Amygdala (tissue), 56 donors: ENCODE data around the gene BEND6.

ENCODE experiments used
- DNase-seq, 56 donors: peaks; one replicate each; lab custom pipeline; 2025; lab: John Stamatoyannopoulos, UW

BEND6 gene

DNA sequence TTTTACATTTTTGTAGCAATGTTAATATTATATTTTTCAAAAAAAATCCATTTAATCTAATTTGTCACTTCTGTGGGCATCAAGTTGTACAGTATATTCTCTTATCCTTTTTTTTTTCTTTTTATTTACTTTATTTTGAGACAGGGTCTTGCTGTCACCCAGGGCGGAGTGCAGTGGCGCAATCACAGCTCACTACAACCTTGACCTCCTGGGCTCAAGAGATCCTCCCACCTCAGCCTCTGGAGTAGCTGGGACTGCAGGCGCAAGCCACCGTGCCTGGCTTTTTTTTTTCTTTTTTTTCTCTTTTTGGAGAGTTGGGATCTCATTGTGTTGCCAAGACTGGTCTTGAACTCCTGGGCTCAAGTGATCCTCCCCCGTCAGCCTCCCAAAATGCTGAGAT, 14.4 kb upstream of the BEND6 start:
- DNase-seq = no peak

DNA sequence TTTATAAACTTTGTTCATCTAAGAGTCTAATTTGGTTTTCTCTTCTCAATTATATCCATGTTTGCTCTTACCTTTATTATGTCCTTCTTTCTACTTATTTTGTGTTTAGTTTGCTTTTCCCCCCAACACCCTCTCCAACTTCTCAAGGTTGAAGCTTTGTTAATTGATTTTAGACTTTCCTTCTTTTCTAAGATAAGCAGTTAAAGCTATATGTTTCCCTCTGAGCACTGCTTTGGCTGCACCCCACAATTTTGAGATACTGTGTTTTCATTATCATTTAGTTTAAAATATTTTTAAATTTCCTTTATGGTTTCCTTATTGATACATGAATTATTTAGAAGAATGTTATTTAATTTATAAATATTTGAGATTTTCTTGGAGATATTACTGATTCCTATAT, 13.9 kb upstream of the BEND6 start:
- DNase-seq = no peak

DNA sequence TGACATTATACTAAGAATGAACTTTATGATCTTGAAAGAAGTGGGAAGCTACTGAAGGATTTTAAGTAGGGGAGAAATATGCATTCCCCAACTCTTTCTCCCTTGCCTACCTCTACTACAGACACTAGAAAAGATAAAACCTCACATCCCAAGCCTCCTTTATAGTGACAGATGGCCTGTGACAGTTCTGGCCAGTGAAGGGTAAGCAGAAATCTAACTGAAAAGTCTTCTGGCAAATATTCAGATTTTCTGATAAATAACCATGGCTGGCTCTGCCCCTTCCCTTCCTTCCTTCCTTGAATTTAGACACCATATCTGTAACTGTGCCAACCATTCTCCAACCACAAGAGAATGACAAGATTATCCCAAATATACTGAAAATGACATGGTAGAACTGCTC, 10.2 kb upstream of the BEND6 start:
- no peak for DNase-seq

DNA sequence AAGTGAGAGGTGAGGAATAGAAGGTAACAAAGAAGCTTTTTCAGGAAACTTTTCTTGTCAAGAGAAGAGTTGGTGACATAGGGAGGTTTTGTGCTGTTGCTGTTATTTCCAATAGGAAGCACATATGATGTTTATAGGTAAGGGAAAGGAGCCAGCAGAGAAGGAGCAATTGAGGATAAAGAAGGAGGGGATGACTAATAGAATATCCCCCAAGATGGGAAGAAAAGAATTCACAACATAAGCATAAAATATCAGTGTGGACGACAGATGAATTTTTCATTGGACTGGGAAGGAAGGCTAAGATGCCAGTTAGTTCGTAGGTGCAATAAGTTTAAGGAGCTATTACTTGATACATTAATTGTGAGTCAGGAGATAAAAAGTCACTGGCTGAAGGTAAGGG, 8.5 kb upstream of the BEND6 start:
- no peak for DNase-seq

DNA sequence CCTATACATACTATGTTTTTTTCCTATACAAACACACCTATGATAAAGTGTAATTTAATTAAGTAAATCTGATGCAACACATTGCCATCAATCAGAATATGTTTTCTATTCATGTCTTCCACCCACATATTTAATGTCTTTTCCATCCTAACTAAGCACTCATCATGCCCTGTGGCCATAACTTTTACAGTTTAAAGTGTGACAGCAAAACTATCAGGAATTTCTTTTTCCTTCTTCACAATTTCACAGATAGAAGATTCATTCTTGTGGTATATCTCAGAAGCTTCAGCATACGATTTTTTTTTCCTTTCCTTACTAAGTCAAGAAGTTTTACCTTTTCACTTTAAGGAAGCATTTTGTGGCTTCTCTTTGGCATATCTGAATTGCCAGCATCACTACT, 7.0 kb upstream of the BEND6 start:
- no peak for DNase-seq

DNA sequence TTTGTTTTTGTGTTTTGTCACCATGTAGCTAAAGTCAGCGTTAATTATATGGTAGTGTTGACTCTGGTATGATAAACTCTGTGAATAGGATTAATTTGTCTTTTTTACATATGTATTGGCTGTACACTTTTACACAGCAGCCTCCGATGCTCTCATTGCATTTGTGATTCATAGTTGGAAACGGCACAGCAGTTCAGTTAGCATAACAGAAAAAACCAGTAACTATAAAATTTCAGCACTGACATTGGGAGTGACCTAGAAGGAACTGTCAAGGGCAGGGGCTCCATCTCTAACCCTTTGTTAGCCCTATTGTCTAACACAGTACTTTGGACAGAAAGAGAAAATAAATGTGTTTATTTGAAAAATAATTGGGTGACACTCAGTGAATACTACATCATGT, 5.6 kb upstream of the BEND6 start:
- no peak for DNase-seq

DNA sequence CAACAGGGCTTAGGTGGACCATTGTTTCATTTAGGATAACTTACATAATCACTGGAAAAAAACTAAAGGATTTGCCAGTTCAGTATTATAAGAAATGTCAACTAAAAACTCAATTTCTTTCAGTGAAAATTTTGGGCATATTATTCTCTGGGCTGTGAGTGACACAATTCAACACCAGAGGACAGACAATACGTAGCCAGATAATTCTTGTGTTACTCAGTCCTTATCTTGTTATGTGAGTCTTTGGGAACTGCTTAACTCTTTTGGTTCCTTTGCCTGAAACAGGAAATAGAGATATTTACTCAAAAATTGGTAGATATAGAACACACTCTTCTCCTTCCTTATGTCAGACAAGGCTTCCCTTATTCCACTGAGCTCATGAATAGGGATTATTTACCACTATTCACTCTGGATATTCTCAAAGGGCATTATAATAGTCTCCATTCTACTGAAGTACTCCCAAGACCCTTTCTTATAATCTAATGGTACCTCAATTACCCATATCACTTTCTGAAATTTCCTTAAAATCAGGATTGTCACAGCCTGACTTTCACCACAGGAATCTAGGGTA, 4.9 kb upstream of the BEND6 start:
- no peak for DNase-seq

DNA sequence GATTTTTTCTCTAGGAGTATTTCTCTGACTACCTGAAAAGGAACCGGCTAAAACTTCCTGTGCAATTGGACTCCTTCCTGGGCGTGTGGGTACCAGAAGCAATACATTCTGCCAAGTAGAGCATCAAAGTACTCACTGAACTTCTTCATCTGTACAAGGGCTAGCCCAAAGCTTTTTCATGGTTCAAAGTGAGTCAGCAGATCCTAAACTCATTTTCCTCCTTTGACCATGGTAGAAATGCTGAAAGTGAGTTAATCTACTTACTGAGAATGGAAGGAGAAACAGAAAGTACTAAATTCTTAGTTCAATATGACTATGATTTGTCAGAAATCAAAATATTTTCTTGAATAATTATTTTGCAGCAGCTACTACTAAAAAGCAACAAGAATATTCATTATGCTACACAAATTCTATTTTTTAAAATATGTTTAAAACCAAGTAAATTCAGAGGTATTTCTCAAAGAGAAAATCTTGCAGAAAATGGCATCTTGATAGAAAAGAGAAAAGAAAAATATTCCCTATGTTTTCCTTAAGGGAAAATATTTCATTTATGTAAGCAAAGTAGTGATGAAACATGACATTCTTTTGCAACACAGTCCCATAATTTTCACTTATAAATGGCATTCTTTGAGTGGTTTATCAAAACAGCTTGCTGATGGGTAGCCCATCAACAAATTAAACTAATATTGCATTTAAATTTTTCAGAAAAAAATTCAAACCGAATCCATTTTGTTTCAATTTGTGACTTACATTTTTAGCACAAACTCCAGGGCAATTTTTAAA, 3.7 kb upstream of the BEND6 start:
- peak in 1 of 56 donors; percentile 37 for DNase-seq

DNA sequence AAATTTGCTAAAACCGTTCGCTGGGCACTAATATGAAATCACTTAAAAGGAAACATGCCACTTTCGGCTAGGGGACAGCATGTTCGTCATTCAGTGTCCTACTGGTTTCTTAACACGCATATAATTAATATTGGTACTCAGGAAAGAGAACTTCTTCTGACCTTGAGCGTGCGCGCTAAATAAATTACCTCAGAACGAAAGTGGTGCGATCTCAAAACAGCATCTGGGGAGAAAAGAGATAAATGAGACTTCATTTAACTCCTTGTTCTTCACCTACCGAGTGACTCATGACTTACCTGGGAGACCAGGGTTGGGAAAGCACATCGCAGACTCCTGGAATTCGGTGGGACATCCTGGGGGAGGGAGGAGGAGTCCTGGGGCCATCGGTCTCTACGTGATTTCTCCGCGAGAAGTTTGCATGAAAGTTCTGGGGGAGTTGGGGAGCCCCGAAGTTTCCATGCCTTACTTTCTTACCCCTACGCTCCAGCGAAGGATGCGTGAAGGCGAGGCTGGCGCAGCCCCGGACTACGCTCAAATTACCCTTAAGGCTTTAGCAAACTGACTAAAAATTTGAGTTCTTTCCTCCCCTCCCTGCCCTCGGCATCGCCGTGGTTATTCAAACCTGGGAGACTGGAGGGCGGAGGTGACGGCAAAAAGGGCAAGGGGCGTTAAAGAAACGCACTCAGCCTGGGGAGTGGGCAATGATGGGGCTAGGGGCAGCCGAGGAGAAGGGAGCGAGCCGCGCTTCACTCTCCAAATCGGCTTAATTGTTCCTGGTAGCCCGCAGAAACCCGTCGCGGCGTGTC, 1.1 kb upstream of the BEND6 start:
- DNase-seq = peak in 6 of 56 donors; percentile 6 to 36 (median 16)

DNA sequence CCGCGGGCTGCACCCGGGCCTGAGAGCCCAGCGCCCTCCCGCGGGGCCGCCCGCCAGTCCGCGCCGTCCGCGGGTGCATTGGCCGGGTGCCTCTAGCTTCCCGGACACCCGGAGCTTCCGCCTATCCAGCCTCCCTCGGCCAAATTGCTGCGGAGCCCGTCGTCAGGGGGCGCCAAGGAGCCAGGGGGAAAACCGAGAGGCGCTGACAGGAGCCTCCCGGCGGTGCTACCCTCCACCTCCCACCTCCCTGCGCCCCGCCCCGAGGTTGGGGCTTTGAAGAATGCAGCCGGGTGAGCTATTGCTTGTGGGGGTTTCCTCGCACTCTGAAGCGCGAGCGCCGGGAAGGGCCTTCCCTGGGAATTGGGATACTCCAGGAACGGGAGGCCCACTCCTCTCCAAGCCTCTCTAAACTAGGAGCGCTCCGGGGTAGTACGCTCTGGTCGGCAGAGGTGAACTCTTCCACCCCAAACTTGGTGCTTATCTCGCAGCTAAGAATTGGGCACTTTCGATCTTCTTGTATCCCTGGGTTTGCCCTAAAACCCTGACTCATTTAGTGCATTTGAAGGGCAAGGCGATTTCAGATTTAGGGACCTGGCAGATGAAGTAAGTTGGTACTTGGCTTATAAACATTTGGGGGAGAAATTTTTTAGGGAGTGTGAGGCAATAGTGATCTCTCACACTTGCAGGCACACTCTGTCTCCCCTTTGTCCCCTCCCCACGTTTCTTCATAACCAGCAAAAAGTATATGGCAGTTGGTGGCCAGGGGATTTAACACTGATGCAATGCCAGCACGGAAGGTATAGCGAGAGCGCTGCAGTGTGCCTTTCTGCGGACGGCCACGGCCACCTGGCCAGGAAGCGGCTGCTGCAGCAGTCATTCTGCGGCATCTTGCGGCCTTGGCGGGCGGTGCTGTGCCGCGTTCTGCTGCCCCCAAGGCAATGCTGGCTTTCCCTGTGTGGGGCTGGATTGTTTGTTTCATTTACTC, 556 bp downstream of the BEND6 start:
- peak in 54 of 56 donors; percentile 30 to 93 (median 78) for DNase-seq

DNA sequence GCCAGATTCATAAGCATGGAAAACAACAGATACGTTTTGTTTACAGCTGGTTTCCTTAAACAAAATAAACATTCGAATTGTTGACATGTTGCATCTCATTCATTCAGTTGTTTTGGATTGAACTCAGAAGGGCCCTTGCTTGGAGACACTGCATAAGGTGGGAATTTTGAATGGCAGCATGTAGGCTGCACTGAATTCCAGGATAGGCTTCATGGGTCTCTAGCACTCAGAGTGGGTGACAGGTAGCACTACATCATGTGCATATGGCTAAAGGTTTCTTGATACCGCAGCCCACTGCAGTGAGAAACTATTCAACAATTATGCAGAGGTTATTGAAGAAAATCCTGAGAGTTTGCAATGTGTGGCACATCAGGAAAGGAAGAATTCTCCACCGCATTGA, 1.6 kb downstream of the BEND6 start:
- no peak for DNase-seq

DNA sequence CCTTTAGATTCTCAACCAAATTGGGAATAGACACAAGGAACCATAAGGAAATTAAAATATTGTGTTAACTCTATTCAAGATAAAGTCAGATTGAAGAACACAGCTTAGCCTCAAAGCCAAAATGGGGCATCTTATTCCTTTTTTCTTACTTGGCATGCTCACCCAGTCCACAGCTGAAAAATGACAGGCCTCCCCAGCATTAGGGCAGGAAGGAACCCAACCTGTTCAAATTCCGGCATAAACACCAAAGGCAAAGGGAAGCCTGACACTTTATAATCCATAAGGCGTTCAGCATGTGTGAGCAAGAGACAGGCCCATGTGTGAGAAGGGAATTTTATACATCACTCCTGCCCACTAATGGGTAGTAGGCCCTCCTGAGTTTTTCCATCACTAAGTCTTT, 2.9 kb downstream of the BEND6 start:
- no peak for DNase-seq

DNA sequence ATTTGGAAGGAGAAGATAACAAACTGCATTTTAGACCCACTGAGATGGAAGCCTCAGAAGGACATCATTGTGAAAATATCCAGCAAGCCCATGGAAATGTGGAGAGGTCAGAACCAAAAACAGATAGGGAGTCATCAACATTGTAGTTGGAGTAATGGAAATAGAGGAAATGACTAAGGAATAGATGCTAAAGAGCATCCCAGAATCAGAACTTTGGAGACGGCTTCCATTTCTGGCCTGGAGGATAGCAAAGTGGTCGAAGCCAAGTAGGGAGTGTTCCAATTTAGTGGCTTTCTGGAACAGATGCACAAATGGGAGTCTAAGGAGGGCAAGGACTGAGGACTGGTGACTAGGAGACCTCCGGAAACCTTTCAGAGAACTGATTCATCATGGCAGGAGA, 3.6 kb downstream of the BEND6 start:
- no peak for DNase-seq

DNA sequence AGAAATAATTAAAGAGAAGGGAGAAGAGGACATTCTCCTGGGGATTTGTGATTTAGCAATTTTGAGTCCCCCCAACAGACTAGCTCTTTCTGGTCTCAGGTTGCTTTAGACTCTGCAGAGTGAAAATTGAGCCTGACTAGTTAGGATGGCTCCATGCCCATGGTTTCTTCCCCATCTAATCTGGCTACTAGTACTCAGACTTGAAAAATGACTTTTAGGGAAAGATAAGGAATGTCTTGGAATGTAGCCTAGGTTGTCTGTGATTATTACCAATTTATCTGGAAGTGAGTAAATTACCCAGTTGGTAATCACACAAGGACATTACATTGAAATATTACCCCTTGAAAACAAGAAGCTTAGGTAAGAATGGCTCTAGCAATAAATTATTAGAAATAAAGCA, 4.2 kb downstream of the BEND6 start:
- DNase-seq = no peak

DNA sequence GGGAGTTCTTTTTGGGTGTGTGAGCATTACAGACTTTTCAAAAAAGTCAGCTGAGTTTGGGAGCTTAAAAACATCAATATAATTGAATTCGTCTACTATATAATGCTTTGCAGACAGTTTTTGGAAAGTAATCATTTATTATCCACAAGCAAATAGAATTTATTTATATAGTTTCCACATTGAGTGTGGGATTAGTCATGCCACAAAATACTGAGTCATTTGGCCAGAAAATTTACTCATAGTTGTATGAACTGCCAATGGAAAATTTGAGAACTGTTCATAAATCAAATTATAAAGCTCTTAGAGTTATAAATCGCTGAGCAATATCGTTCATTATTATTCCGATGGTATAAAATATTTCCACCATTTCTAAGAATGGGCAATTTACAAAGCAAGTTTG, 5.0 kb downstream of the BEND6 start:
- DNase-seq = no peak

DNA sequence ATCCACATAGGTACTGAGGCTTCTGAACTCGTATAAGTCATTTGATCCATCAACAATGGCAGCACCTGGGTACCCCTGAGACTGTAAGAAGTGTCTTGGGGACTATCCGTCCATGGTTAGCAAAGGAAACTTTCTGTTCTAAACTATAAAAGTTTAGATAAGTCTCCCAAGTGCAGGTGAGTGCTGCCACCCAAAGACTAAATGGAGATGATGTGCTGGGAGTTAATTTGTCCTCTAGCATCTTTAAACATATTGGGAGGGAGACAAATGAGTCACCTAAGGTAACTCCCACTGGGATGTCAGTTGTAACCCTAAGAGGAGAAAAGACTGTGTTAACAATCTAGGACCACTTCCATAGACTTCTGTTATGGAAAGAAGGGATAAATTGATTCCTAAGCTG, 6.2 kb downstream of the BEND6 start:
- no peak for DNase-seq

DNA sequence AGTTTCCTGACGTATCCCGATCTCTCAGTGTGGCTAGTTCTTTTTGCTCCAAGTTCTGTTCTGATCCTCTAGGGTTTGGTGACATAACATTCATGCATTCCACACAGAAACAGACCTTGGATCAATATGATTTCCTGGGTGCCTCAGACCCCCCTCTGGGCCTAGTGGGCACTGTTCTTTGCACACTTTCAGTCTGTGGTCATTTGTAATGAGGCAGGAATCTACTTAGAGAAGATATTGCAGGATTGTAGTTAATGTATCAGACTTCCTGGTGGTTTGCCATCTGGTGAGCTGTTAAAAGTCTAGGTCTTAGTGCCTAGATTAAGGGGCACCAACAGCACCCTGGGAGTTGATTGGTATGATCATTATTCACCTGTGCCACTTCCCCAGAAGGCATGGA, 7.5 kb downstream of the BEND6 start:
- no peak for DNase-seq

DNA sequence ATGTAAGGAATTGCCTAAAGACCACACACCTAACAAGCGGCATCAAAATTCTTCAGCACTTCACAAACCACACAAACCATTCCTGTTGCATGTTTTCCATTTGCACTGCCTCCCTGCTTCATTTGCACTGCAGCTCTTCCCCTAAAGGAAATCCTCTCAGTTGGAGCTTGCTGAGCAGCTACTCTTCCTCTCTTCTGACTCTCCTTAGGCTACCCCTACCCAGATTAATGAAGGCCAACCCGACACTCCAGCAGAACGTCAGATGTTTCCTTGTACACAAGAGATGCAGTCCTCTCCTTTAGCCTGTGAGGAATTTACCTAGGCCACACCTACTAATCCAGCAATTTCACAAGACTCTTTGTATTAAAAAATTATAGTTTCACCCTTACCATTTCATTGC, 8.1 kb downstream of the BEND6 start:
- no peak for DNase-seq

DNA sequence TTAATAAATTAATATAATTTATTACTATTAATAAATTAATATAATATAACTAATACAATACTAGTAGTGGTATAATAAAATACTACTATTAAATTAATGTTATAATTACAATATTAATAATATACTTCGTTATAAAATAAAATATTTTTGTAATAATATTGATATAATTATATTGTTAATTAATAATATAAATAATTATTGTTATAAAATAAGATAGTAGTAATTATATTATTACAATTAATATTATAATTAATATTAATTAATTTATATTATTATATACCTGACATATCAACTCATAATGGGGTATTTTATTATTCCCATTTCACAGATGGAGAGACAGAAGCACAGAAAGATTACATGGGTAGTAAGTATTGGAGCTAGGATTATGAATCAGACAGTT, 8.9 kb downstream of the BEND6 start:
- no peak for DNase-seq

DNA sequence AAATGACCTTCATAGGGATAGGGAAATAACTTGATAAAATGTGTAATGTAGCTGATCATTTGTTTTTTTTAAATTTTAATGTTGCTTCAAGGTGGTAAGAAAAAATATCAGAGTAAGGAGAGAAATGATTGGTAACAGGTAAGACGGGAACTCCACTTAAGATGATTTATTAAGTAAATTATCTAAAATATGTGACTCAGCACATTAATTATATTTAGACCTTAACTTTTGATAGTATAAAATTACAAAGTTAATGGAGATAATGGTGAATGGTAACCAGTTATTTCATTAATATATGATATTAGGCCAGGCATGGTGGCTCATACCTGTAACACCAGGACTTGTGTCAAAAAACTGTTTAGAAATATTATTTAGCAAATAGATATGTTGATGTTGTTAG, 10.2 kb downstream of the BEND6 start:
- DNase-seq = no peak

DNA sequence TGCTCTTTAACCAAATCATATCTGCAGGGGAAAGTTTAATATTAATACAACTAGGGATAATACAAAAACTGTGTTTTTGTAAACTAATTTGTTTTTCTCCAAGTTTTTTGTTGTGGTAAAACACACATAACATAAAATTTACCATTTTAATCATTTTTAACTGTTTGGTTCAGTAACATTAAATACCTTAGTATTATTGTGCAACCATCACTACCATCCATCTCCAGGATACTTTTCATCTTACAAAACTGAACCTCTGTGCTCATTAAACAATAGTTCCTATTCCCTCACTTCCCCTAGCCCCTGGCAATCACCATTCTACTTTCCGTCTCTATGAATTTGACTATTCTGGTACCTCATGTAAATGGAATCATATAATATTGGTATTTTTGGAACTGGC, 15.9 kb downstream of the BEND6 start:
- DNase-seq = no peak
